Measurements from ENCODE around the gene CCDC157.

DNA sequence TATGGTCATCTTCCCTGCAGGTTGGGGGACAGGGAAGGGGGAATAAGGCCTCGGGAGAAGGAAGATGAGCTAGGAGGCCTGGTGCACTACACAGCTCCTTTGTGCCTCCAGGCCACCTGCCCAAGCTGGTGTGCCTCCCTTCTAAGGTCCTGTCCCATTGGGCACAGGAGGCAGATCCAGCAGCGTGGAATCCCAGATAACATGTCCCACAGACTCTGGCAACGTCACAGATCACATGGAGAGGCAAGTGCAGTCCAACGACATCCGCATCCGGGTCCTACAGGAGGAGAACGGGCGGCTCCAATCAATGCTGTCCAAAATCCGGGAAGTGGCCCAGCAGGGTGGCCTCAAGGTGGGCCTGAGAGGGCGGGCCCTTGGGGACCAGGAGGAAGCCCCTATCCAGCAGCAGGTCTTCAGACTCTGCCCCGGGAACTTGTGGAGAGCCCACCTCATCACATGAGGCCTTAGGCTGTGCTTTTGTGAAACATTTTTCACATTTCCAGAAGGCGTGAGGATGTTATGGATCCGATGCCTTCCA is 18.6 kb downstream of the CCDC157 start:
- no peak for TF ChIP-seq EP300 (IDR thresholded peaks at IDR 0.05)
- TF ChIP-seq, protein P1, sequence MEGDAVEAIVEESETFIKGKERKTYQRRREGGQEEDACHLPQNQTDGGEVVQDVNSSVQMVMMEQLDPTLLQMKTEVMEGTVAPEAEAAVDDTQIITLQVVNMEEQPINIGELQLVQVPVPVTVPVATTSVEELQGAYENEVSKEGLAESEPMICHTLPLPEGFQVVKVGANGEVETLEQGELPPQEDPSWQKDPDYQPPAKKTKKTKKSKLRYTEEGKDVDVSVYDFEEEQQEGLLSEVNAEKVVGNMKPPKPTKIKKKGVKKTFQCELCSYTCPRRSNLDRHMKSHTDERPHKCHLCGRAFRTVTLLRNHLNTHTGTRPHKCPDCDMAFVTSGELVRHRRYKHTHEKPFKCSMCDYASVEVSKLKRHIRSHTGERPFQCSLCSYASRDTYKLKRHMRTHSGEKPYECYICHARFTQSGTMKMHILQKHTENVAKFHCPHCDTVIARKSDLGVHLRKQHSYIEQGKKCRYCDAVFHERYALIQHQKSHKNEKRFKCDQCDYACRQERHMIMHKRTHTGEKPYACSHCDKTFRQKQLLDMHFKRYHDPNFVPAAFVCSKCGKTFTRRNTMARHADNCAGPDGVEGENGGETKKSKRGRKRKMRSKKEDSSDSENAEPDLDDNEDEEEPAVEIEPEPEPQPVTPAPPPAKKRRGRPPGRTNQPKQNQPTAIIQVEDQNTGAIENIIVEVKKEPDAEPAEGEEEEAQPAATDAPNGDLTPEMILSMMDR (IDR thresholded peaks at IDR 0.05): no peak
